D721Med (cell line): ENCODE measurements around the gene TNFRSF13B.

Source experiments
- DNase-seq: peaks from one replicate; pipeline ENCODE4 v3.0.0; 2011; ENCODE audit warnings: low spot score; ENCODE audit not compliant: insufficient read length
- FAIRE-seq: peaks from 2 replicates; lab custom pipeline; 2011; peaks lifted over from hg19 to GRCh38; lab: Jason Lieb, UNC
- CTCF ChIP-seq: IDR thresholded peaks from 2 replicates; pipeline ENCODE4 v1.5.1; 2012; ENCODE audit warnings: mild to moderate bottlenecking, control low read depth; ENCODE audit not compliant: insufficient read depth; ENCODE audit errors: missing control alignments

The TNFRSF13B gene

DNA sequence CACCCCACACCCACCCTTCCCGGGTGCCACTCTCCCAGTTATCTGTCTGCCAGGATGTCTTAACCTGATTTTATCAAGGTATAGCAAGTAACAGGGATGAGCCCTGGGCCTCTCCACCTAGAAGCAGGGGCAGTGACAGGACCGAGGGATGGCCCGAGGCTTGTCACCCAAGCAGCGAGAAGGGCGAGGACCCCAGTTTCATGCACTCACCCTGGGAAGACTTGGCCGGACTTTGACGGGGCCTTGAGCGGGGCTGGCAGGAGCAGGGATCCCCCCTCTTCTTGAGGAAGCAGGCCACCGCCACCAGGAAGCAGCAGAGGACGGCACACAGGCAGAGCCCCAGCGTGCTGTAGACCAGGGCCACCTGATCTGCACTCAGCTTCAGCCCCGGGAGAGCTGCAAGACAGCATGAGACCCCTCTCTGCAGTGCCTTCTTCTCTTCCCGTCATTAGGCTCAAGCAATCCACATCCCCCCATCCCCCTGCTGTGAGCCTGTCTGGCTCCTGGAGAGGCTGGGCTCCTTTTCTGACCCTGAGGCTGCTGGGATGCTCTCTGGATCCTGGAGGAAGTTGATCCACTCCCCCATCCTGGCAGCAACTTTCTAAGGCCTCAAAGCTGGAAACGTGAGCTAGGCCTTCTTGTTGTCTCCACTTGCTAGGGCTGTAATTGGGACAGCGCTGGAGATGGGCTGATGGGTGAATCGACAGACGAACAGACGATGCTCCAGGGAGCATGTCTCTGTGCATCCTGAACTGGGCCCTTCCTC is 31.6 kb downstream of the TNFRSF13B start:
- FAIRE-seq = no peak
- no peak for TF ChIP-seq CTCF
- no peak for DNase-seq

- DNase-seq (no peak), FAIRE-seq (no peak)
- no peak for TF ChIP-seq CTCF
Observed at GRCh38 chr17:16939606-16940115, 32.3 kb downstream of the TNFRSF13B start.

DNA sequence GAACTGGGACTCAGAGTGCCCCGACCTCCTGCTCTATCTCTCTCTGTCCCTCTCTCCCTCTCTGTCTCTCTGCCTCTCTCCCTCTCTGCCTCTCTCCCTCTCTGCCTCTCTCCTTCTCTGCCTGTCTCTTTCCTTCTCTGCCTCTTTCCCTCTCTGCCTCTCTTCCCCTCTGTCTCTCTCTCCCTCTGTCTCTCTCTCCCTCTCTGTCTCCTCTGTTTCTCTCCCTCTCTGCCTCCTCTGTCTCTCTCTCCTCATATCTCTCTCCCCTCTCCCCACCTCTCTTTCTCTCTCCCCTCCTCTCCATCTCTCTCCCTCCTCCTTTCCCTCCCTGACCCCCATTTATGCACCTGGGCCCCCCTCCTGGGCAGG is 32.7 kb downstream of the TNFRSF13B start:
- FAIRE-seq (no peak), DNase-seq (no peak)
- TF ChIP-seq CTCF = no peak

- TF ChIP-seq CTCF = no peak
- DNase-seq (no peak), FAIRE-seq (no peak)
Observed at GRCh38 chr17:16938496-16939207, 33.3 kb downstream of the TNFRSF13B start.

- DNase-seq (no peak), FAIRE-seq (no peak)
- TF ChIP-seq CTCF = no peak
Observed at GRCh38 chr17:16938031-16938430, 33.9 kb downstream of the TNFRSF13B start.

DNA sequence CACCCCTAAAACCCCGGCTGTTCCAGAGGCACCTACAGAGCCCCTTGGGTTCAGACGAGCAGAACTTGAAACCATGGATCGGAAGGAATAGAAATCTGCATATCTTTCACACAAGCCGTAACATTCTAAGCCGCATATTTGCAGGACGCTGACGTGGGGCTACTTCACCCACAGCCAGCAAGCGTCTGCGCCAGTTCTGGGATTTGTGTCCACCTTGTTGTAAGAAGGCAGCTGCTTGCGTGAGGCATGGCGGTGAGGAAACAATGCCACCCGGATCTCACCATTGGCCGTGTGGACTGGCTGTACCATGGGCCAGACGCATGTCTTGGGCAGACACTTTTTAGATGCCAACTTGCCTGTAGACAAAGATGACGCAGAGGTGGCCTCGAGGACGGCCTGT is 34.5 kb downstream of the TNFRSF13B start:
- DNase-seq (no peak), FAIRE-seq (no peak)
- no peak for TF ChIP-seq CTCF
